Breast epithelium (tissue), 4 donors: ENCODE results near the gene TRMT44. TPM values are rescaled to one million over a fixed set of nuclear protein-coding genes. Genes with fewer than 3 reads are reported as not detected.

Source experiments
- DNase-seq, 2 donors: peaks; one replicate each; pipeline ENCODE4 v3.0.0-alpha.2; 2019; ENCODE audit warnings: low spot score in 2 of 2
- H3K27ac ChIP-seq, 2 donors: fragments of 200-600 bp; sonication (generic) in 1 of 2; one replicate each; pipeline ENCODE4 v1.5.1; 2016 to 2019; ENCODE audit warnings: mild to moderate bottlenecking in 1 of 2
- H3K27me3 ChIP-seq, 2 donors: fragments of 200-600 bp; sonication (generic) in 1 of 2; one replicate each; pipeline versions ENCODE4 v1.5.1 to v1.6.0; 2017 to 2019; ENCODE audit warnings: control low read depth in 1 of 2, mild to moderate bottlenecking in 1 of 2
- H3K36me3 ChIP-seq: fragments of 200-600 bp; one replicate; pipeline ENCODE4 v1.5.1; 2019
- H3K4me1 ChIP-seq, 2 donors: fragments of 200-600 bp; sonication (generic); one replicate each; pipeline ENCODE4 v1.5.1; 2016 to 2019; ENCODE audit warnings: control low read depth in 1 of 2
- H3K4me3 ChIP-seq, 3 donors: fragments of 200-600 bp; sonication (generic); 1 replicate in 2 of 3; 2 replicates in 1 of 3; pipeline ENCODE4 v1.5.1; 2016 to 2019; ENCODE audit warnings: mild to moderate bottlenecking in 3 of 3, moderate library complexity in 2 of 3
- H3K9me3 ChIP-seq, 2 donors: fragments of 200-600 bp; sonication (generic) in 1 of 2; one replicate each; pipeline ENCODE4 v1.5.1; 2016 to 2019; ENCODE audit warnings: control low read depth in 1 of 2
- CTCF ChIP-seq, 3 donors: fragments of 450-650 bp; IDR thresholded peaks; one replicate each; pipeline ENCODE4 v1.5.1; 2016 to 2017; ENCODE audit warnings: antibody characterized with exemption in 3 of 3, mild to moderate bottlenecking in 3 of 3, moderate library complexity in 3 of 3
- POLR2A ChIP-seq: fragments of 450-650 bp; IDR thresholded peaks from one replicate; pipeline ENCODE4 v1.6.1; 2016; ENCODE audit warnings: antibody characterized with exemption, mild to moderate bottlenecking, moderate library complexity
- POLR2AphosphoS5 ChIP-seq, 3 donors: sonication (generic); formaldehyde crosslinking; IDR thresholded peaks; one replicate each; pipeline ENCODE4 v1.6.1; 2017; ENCODE audit warnings: antibody characterized with exemption in 3 of 3
- intact Hi-C: fragments of 100-400 bp; cut with DNase I; formaldehyde crosslinking; loops from one replicate; pipeline ENCODE4 v1.15.1; 2023; ENCODE audit warnings: low total_unique reads
- total RNA-seq, 3 donors: library from RNA; depleted of rRNA; stranded (reverse); fragments of >200 nt; gene quantifications; one replicate each; pipeline ENCODE4 v1.1.0, GENCODE V29; 2016

TRMT44 gene
- total RNA-seq, 3 donors from 2014 or later, result 24.6 to 47.7 (median 28.2) TPM

- no peaks in the 10 kb centered on the region for H3K27me3 ChIP-seq
Observed at GRCh38 chr4:8513931-8514330, 73.4 kb downstream of the TRMT44 start.

DNA sequence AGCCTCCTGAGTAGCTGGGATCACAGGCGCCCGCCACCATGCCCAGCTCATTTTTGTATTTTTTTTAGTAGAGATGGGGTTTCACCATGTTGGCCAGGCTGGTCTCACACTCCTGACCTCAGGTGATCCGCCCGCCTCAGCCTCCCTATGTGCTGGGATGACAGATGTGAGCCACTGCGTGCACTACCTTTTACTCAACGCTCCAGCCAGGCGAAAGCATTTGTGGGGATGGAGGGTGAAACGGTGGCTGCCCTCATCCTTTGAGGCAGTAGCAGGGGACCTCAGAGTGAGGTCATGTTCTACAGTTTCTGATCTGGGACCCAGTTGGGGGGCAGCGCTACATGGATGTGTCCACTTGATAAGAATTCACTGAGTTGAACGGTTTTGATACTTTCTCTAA, 73.8 kb downstream of the TRMT44 start:
- H3K27ac ChIP-seq, result no peak overlapping the region
- intact Hi-C loops, result no loop called here
- TF ChIP-seq POLR2A (no peak), POLR2AphosphoS5 (IDR thresholded peaks at IDR 0.05) (no peak), CTCF (IDR thresholded peaks at IDR 0.05) (no peak)
- no peaks in the 10 kb centered on the region for H3K36me3 ChIP-seq
- no peaks in the 10 kb centered on the region for H3K9me3 ChIP-seq
- H3K4me3 ChIP-seq, result no peak overlapping the region
- no peaks in the 10 kb centered on the region for H3K4me1 ChIP-seq
- H3K27me3 ChIP-seq, result no peaks in the 10 kb centered on the region
- DNase-seq, result no peak

More at GRCh38 chr4:8513931-8514330, 73.4 kb downstream of the TRMT44 start:
- Histone ChIP-seq H3K9me3 (no peaks in the 10 kb centered on the region), H3K4me1 (no peaks in the 10 kb centered on the region), H3K4me3 (no peak overlapping the region), H3K27ac (no peak overlapping the region), H3K36me3 (no peaks in the 10 kb centered on the region)
- no peak for DNase-seq
- intact Hi-C loops, result no loop called here
- TF ChIP-seq CTCF (IDR thresholded peaks at IDR 0.05) (no peak), POLR2AphosphoS5 (IDR thresholded peaks at IDR 0.05) (no peak), POLR2A (no peak)

GRCh38 chr4:8515316-8516060, 74.9 kb downstream of the TRMT44 start:
- Histone ChIP-seq H3K9me3 (no peaks in the 10 kb centered on the region), H3K36me3 (no peaks in the 10 kb centered on the region), H3K27ac (no peak overlapping the region), H3K4me1 (no peaks in the 10 kb centered on the region), H3K27me3 (no peaks in the 10 kb centered on the region), H3K4me3 (no peak overlapping the region)
- intact Hi-C loops, result no loop called here
- TF ChIP-seq CTCF (IDR thresholded peaks at IDR 0.05) (no peak), POLR2A (no peak), POLR2AphosphoS5 (IDR thresholded peaks at IDR 0.05) (no peak)
- no peak for DNase-seq

DNA sequence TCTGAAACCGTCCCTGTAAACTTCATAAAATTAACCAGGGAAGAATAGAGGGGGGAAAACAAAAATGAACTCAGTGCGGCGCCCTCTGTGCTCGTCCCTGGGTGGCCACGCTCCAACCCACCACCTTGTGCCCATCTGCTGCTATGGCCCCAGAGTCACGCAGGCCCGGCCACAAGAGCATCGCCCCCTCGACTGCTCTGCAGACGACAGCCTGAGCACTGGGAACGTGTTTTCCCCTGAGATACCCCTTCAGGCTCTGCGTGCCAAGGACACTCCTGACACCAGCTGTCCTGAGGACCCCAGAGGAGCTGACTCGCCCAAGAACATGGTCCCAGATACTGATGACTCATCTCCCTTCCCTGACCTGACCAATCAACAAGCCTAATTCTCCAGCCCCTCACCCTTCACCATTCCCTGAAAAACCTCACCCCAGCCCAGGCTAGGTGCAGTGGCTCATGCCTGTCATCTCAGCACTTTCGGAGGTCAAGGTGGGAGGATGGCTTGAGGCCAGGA, 75.5 kb downstream of the TRMT44 start:
- intact Hi-C loops, result no loop called here
- no peak overlapping the region for H3K27ac ChIP-seq
- TF ChIP-seq CTCF (IDR thresholded peaks at IDR 0.05), result no peak
- no peak for TF ChIP-seq POLR2AphosphoS5 (IDR thresholded peaks at IDR 0.05)
- TF ChIP-seq POLR2A, result no peak
- H3K4me3 ChIP-seq, result no peak overlapping the region
- peaks cover 1 to 2% of the 10 kb centered on the region in 2 donors for H3K9me3 ChIP-seq
- no peaks in the 10 kb centered on the region for H3K4me1 ChIP-seq
- no peak for DNase-seq
- no peaks in the 10 kb centered on the region for H3K27me3 ChIP-seq
- no peaks in the 10 kb centered on the region for H3K36me3 ChIP-seq

GRCh38 chr4:8516996-8517550, 76.5 kb downstream of the TRMT44 start:
- intact Hi-C loops, result no loop called here
- Histone ChIP-seq H3K27ac (no peak overlapping the region), H3K9me3 (peaks cover 5 to 11% of the 10 kb centered on the region in 2 donors), H3K4me3 (no peak overlapping the region), H3K4me1 (no peaks in the 10 kb centered on the region), H3K27me3 (no peaks in the 10 kb centered on the region), H3K36me3 (no peaks in the 10 kb centered on the region)
- TF ChIP-seq CTCF (IDR thresholded peaks at IDR 0.05) (no peak), POLR2AphosphoS5 (IDR thresholded peaks at IDR 0.05) (no peak), POLR2A (no peak)
- DNase-seq, result no peak
